Gastrocnemius medialis (tissue), 4 donors: ENCODE measurements around the gene THADA. TPM values are rescaled to one million over a fixed set of nuclear protein-coding genes. Genes with fewer than 3 reads are reported as not detected.
A peak's percentile ranks its signal among the peaks of the same experiment; 100 is the strongest.
"Not testable (repeated sequence)": the region's sequence is repeated elsewhere in the genome, so short reads cannot be mapped to it uniquely, and the experiment has no call there.

Experiments
- ATAC-seq, 2 donors: fragments of 150-250 bp; one replicate each; pipeline ENCODE4 v1.9.1; 2016
- DNase-seq, 2 donors: peaks; one replicate each; pipeline ENCODE4 v3.0.0-alpha.2; 2019
- H3K27ac ChIP-seq, 4 donors: fragments of 200-600 bp; sonication (generic); 1 replicate in 1 of 4; 2 replicates in 3 of 4; pipeline ENCODE4 v1.5.1; 2016 to 2018; ENCODE audit warnings: mild to moderate bottlenecking in 2 of 4, moderate library complexity in 1 of 4
- H3K27me3 ChIP-seq, 3 donors: fragments of 200-600 bp; sonication (generic) in 2 of 3; 1 replicate in 1 of 3; 2 replicates in 2 of 3; pipeline versions ENCODE4 v1.5.1 to v1.6.0; 2016 to 2019; ENCODE audit warnings: mild to moderate bottlenecking in 1 of 3, moderate library complexity in 1 of 3
- H3K36me3 ChIP-seq, 2 donors: fragments of 200-600 bp; sonication (generic) in 1 of 2; one replicate each; pipeline ENCODE4 v1.5.1; 2017 to 2018
- H3K4me1 ChIP-seq, 2 donors: fragments of 200-600 bp; sonication (generic) in 1 of 2; one replicate each; pipeline ENCODE4 v1.5.1; 2016 to 2017; ENCODE audit warnings: mild to moderate bottlenecking in 2 of 2
- H3K4me3 ChIP-seq, 4 donors: fragments of 200-600 bp; sonication (generic) in 3 of 4; 1 replicate in 1 of 4; 2 replicates in 3 of 4; pipeline ENCODE4 v1.5.1; 2016 to 2019; ENCODE audit warnings: mild to moderate bottlenecking in 2 of 4
- H3K9me3 ChIP-seq, 3 donors: fragments of 200-600 bp; sonication (generic) in 2 of 3; 1 replicate in 1 of 3; 2 replicates in 2 of 3; pipeline ENCODE4 v1.5.1; 2016 to 2019
- CTCF ChIP-seq, 5 experiments: fragments of 450-650 bp in 3 of 5; fragments of 200-600 bp in 2 of 5; sonication (generic) in 2 of 5; IDR thresholded peaks in 4 of 5; conservative IDR thresholded peaks in 1 of 5; 1 replicate in 4 of 5; 2 replicates in 1 of 5; pipeline ENCODE4 v1.5.1; 2016 to 2019; ENCODE audit warnings: antibody characterized with exemption in 5 of 5, mild to moderate bottlenecking in 3 of 5, moderate library complexity in 3 of 5
- POLR2A ChIP-seq, 2 donors: fragments of 450-650 bp; IDR thresholded peaks; one replicate each; pipeline ENCODE4 v1.6.1; 2017; ENCODE audit warnings: antibody characterized with exemption in 2 of 2, mild to moderate bottlenecking in 2 of 2, moderate library complexity in 2 of 2
- in situ Hi-C, 4 donors: fragments of 200-750 bp; cut with MboI; loops; one replicate each; pipeline versions ENCODE4 v1.15.0 to v1.8.0; 2017; ENCODE audit warnings: low sequenced_read_pairs in 4 of 4
- intact Hi-C: fragments of 100-400 bp; cut with DNase I; formaldehyde crosslinking; loops from one replicate; pipeline ENCODE4 v1.15.1; 2023; ENCODE audit warnings: low total_unique reads
- total RNA-seq, 4 donors: library from RNA; depleted of rRNA; stranded (reverse); fragments of >200 nt; gene quantifications; one replicate each; pipeline versions ENCODE4 v1.1.0 to v1.2.3, GENCODE V29; 2016

THADA gene
- total RNA-seq, 4 donors from 2014 or later: 13.6 to 19.0 (median 16.2) TPM

GRCh38 chr2:43399515-43400264 is 196.1 kb downstream of the THADA start:
- intact Hi-C loops (no loop called here), in situ Hi-C loops (no loop called here)
- H3K4me3 ChIP-seq: no peak overlapping the region
- no peak for TF ChIP-seq POLR2A (IDR thresholded peaks at IDR 0.05)
- no peak for TF ChIP-seq CTCF (IDR thresholded peaks at IDR 0.05 in 4 of 5, conservative IDR thresholded peaks at IDR 0.05 in 1 of 5)
- no peaks in the 10 kb centered on the region for H3K27me3 ChIP-seq
- H3K4me1 ChIP-seq: peaks cover 22 to 24% of the 10 kb centered on the region in 2 donors
- ATAC-seq: no peak
- H3K27ac ChIP-seq: peak overlapping the region in 2 of 4 donors; percentile 26 to 39
- no peaks in the 10 kb centered on the region for H3K9me3 ChIP-seq
- H3K36me3 ChIP-seq: no peaks in the 10 kb centered on the region
- DNase-seq: no peak

DNA sequence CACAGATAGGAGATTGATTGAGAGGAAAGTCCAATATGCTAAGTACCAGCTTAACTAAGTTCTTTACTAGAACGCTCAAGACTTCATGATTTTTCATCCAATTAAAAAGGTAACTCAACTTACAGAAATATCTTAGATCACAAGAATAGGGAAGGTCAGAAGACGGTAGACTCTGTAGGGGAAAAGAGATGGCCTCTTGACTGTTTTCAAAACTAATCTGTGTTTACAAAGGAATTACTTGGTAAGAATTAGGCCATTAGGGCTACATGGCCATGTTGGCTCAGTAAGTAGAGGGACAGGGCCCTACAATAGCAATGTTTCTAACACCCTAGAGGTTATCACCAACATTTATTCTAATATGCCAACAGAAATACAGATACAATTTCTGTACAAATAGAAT is 196.7 kb downstream of the THADA start:
- no peaks in the 10 kb centered on the region for H3K36me3 ChIP-seq
- no peaks in the 10 kb centered on the region for H3K9me3 ChIP-seq
- in situ Hi-C loops (no loop called here), intact Hi-C loops (no loop called here)
- no peaks in the 10 kb centered on the region for H3K27me3 ChIP-seq
- no peak for DNase-seq
- H3K27ac ChIP-seq: no peak overlapping the region
- ATAC-seq: no peak
- no peak overlapping the region for H3K4me3 ChIP-seq
- no peak for TF ChIP-seq POLR2A (IDR thresholded peaks at IDR 0.05)
- no peak for TF ChIP-seq CTCF (IDR thresholded peaks at IDR 0.05 in 4 of 5, conservative IDR thresholded peaks at IDR 0.05 in 1 of 5)
- H3K4me1 ChIP-seq: peaks cover 22 to 24% of the 10 kb centered on the region in 2 donors

DNA sequence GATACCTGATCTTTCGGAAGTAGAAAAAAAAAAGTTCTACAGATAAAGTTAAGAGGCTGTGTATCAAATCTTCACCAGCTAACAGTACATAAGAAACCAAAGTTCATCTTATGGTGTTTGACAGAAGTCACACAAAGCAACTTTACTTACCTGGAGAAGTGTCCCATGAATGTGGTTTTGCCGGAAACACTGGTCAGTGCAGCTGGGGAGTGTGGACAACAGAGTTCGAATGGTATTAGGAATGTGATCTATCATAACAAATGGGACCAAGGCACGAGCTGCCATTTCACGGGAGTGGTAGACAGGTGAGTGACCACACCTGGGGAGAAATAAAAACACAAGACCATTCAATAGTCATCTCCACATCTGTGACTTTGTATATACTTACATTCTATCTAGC is 198.0 kb downstream of the THADA start:
- TF ChIP-seq POLR2A (IDR thresholded peaks at IDR 0.05): no peak
- TF ChIP-seq CTCF (IDR thresholded peaks at IDR 0.05 in 4 of 5, conservative IDR thresholded peaks at IDR 0.05 in 1 of 5): no peak
- no peak overlapping the region for H3K27ac ChIP-seq
- in situ Hi-C loops: no loop called here
- H3K4me3 ChIP-seq: no peak overlapping the region
- H3K27me3 ChIP-seq: no peaks in the 10 kb centered on the region
- no peaks in the 10 kb centered on the region for H3K36me3 ChIP-seq
- no peak for ATAC-seq
- intact Hi-C loops: no loop called here
- H3K4me1 ChIP-seq: peaks cover 22 to 24% of the 10 kb centered on the region in 2 donors
- DNase-seq: no peak
- no peaks in the 10 kb centered on the region for H3K9me3 ChIP-seq

GRCh38 chr2:43397411-43397810 is 198.4 kb downstream of the THADA start:
- in situ Hi-C loops (no loop called here), intact Hi-C loops (no loop called here)
- Histone ChIP-seq H3K4me3 (no peak overlapping the region), H3K36me3 (no peaks in the 10 kb centered on the region), H3K4me1 (peaks cover 22 to 24% of the 10 kb centered on the region in 2 donors), H3K9me3 (no peaks in the 10 kb centered on the region), H3K27me3 (no peaks in the 10 kb centered on the region), H3K27ac (no peak overlapping the region)
- no peak for DNase-seq
- ATAC-seq: no peak
- TF ChIP-seq CTCF (IDR thresholded peaks at IDR 0.05 in 4 of 5, conservative IDR thresholded peaks at IDR 0.05 in 1 of 5): no peak

- peaks cover 22 to 30% of the 10 kb centered on the region in 2 donors for H3K4me1 ChIP-seq
- ATAC-seq, DNase-seq, intact Hi-C loops, H3K36me3 ChIP-seq, H3K27me3 ChIP-seq, H3K9me3 ChIP-seq, H3K4me3 ChIP-seq, H3K27ac ChIP-seq, in situ Hi-C loops: not testable (repeated sequence)
Observed at GRCh38 chr2:43396344-43396743, 199.5 kb downstream of the THADA start.
